Calu3 (cell line): Measurements from ENCODE around the gene LYSET. TPM values are rescaled to one million over a fixed set of nuclear protein-coding genes. Genes with fewer than 3 reads are reported as not detected.
"Not testable (repeated sequence)": the region's sequence is repeated elsewhere in the genome, so short reads cannot be mapped to it uniquely, and the experiment has no call there.

ENCODE experiments used
- Bru-seq: library from RNA; stranded (reverse); fragments of 400-500 nt; gene quantifications from one replicate; lab custom pipeline; 2021; lab: Mats Ljungman, UMichigan
- BruChase-seq, 2 experiments: library from RNA; stranded (reverse); fragments of 400-500 nt; gene quantifications; one replicate each; lab custom pipeline; 2021; lab: Mats Ljungman, UMichigan
- BruUV-seq: library from RNA; stranded (reverse); fragments of 400-500 nt; replicated peaks from 2 replicates; lab custom pipeline; 2021; lab: Mats Ljungman, UMichigan
- CTCF ChIA-PET: fragments of 300-600 bp; sonication (Branson Sonifier 250); formaldehyde crosslinking; loops from one replicate; lab custom pipeline; 2022; ENCODE audit warnings: antibody characterized with exemption; lab: Charles Lee
- DNase-seq: peaks from one replicate; pipeline ENCODE4 v3.0.0; 2022
- H3K27ac Mint-ChIP-seq: one replicate; pipeline ENCODE4 v1.8.0; 2022; ENCODE audit warnings: mixed read lengths; ENCODE audit not compliant: unreplicated experiment
- H3K27me3 Mint-ChIP-seq: one replicate; pipeline ENCODE4 v1.8.0; 2022; ENCODE audit warnings: mixed read lengths; ENCODE audit not compliant: unreplicated experiment
- H3K36me3 Mint-ChIP-seq: one replicate; pipeline ENCODE4 v1.8.0; 2022; ENCODE audit warnings: mild to moderate bottlenecking, moderate library complexity, mixed read lengths; ENCODE audit not compliant: insufficient read depth, unreplicated experiment
- H3K4me1 Mint-ChIP-seq: one replicate; pipeline ENCODE4 v1.8.0; 2022; ENCODE audit warnings: mild to moderate bottlenecking, low read depth, mixed read lengths; ENCODE audit not compliant: unreplicated experiment
- H3K4me3 Mint-ChIP-seq: one replicate; pipeline ENCODE4 v1.8.0; 2022; ENCODE audit warnings: mild to moderate bottlenecking, low read depth, moderate library complexity, mixed read lengths; ENCODE audit not compliant: unreplicated experiment
- H3K9me3 Mint-ChIP-seq: one replicate; pipeline ENCODE4 v1.8.0; 2022; ENCODE audit warnings: low read depth, mixed read lengths; ENCODE audit not compliant: unreplicated experiment
- CTCF ChIP-seq: fragments of 200-600 bp; IDR thresholded peaks from one replicate; pipeline ENCODE4 v1.8.0; 2022; ENCODE audit warnings: antibody characterized with exemption; ENCODE audit not compliant: unreplicated experiment
- intact Hi-C: fragments of 100-400 bp; cut with micrococcal nuclease; formaldehyde crosslinking; loops from one replicate; pipeline ENCODE4 v1.10.0; 2022; ENCODE audit not compliant: unreplicated experiment
- long read RNA-seq: library from polyadenylated mRNA; stranded (forward); transcript quantifications from one replicate; pipeline ENCODE4 v2.0.0, GENCODE V29; 2022
- total RNA-seq: library from RNA; stranded (reverse); gene quantifications from 2 replicates; pipeline ENCODE4 v1.2.3, GENCODE V29; 2022

The LYSET gene
- total RNA-seq (21.3 and 22.7 TPM in 2 replicates), Bru-seq, nascent RNA (percentile 78 among the genes with signal in this experiment), BruChase-seq, experiment 1, labeled RNA remaining after a 6-hour chase (percentile 94 among the genes with signal in this experiment), BruChase-seq, experiment 2, labeled RNA remaining after a 2-hour chase (percentile 93 among the genes with signal in this experiment)
- long read RNA-seq, transcript TMEM251-202 (2 exons, 1,303 nt): major isoform, 22 of 40 reads
- long read RNA-seq, transcript TMEM251-201 (2 exons, 909 nt): minor isoform, 16 of 40 reads
- long read RNA-seq, partial matches to known transcripts: 1 of 40 reads
- long read RNA-seq, other reads (novel, unspliced or antisense): 1 of 40 reads

- peaks cover 30% of the 10 kb centered on the region for H3K36me3 Mint-ChIP-seq
- intact Hi-C loops: no loop called here
- no TSS peak for BruUV-seq
- no peaks in the 10 kb centered on the region for H3K27me3 Mint-ChIP-seq
- DNase-seq: peak; percentile 87
- H3K4me1 Mint-ChIP-seq: peaks cover 16% of the 10 kb centered on the region
- CTCF ChIA-PET: interaction anchor here (0.6 to 1.2 kb wide), 5 partner anchors 23 to 1078 kb away, joined by 3 to 5 read pairs (median 3); partner anchors contain the start of genes ATXN3, GON7 and UBR7
- no peaks in the 10 kb centered on the region for H3K9me3 Mint-ChIP-seq
- peak within 1 kb of the TSS; percentile 82 for H3K4me3 Mint-ChIP-seq
- TF ChIP-seq CTCF: peak; percentile 23
- H3K27ac Mint-ChIP-seq: peak within 1 kb of the TSS; percentile 81
Measured at GRCh38 chr14:93184391-93185348, at the start of gene LYSET, which contains the start of gene MOAP1. Gene LYSET (plus strand): TSS chr14:93185317. CDS start chr14:93185406, 89 bp downstream. Gene MOAP1 (minus strand): TSS chr14:93184897. CDS start chr14:93184242, 655 bp downstream.

- Mint-ChIP-seq H3K27ac (no peak overlapping the region), H3K9me3 (no peaks in the 10 kb centered on the region), H3K4me3 (no peak overlapping the region), H3K4me1 (peaks cover 24% of the 10 kb centered on the region), H3K36me3 (no peaks in the 10 kb centered on the region), H3K27me3 (no peaks in the 10 kb centered on the region)
- intact Hi-C loops: loop anchor here (5.0 kb wide), 1 partner anchor 168 kb away; no protein-coding TSS in a partner anchor
- BruUV-seq: no TSS peak
- CTCF ChIA-PET: interaction anchor here (1.2 kb wide), 1 partner anchor 99 kb away, joined by 3 read pairs; no protein-coding TSS in a partner anchor
- no peak for TF ChIP-seq CTCF
- no peak for DNase-seq
Measured at GRCh38 chr14:93135399-93135798, 49.7 kb upstream of the LYSET start.

GRCh38 chr14:93136009-93136408 lies 49.1 kb upstream of the LYSET start:
- H3K4me1 Mint-ChIP-seq: peaks cover 24% of the 10 kb centered on the region
- H3K9me3 Mint-ChIP-seq: no peaks in the 10 kb centered on the region
- intact Hi-C loops: loop anchor here (5.0 kb wide), 1 partner anchor 169 kb away; no protein-coding TSS in a partner anchor
- H3K27me3 Mint-ChIP-seq: no peaks in the 10 kb centered on the region
- H3K36me3 Mint-ChIP-seq: no peaks in the 10 kb centered on the region
- BruUV-seq: no TSS peak
- no peak for TF ChIP-seq CTCF
- no peak overlapping the region for H3K27ac Mint-ChIP-seq
- H3K4me3 Mint-ChIP-seq: no peak overlapping the region
- DNase-seq: no peak
- CTCF ChIA-PET: interaction anchor here (1.2 kb wide), 1 partner anchor 99 kb away, joined by 3 read pairs; no protein-coding TSS in a partner anchor

GRCh38 chr14:93136508-93136907 lies 48.6 kb upstream of the LYSET start:
- H3K27ac Mint-ChIP-seq, H3K4me3 Mint-ChIP-seq, BruUV-seq, CTCF ChIA-PET, H3K36me3 Mint-ChIP-seq, DNase-seq, H3K27me3 Mint-ChIP-seq, H3K9me3 Mint-ChIP-seq: not testable (repeated sequence)
- peaks cover 24% of the 10 kb centered on the region for H3K4me1 Mint-ChIP-seq
- intact Hi-C loops: loop anchor here (5.0 kb wide), 1 partner anchor 169 kb away; no protein-coding TSS in a partner anchor
